ENCODE measurements around the gene GPR78.
"Not testable (repeated sequence)": the region's sequence is repeated elsewhere in the genome, so short reads cannot be mapped to it uniquely, and the experiment has no call there.

GPR78 gene

GRCh38 chr4:8618421-8618820 lies 38.2 kb downstream of the GPR78 start:
- DNase-seq, result no peak

GRCh38 chr4:8618961-8619720 lies 38.9 kb downstream of the GPR78 start:
- DNase-seq, result no peak

GRCh38 chr4:8621135-8621534 lies 40.9 kb downstream of the GPR78 start:
- not testable (repeated sequence) for DNase-seq

GRCh38 chr4:8624601-8625272 lies 44.5 kb downstream of the GPR78 start:
- not testable (repeated sequence) for DNase-seq

DNA sequence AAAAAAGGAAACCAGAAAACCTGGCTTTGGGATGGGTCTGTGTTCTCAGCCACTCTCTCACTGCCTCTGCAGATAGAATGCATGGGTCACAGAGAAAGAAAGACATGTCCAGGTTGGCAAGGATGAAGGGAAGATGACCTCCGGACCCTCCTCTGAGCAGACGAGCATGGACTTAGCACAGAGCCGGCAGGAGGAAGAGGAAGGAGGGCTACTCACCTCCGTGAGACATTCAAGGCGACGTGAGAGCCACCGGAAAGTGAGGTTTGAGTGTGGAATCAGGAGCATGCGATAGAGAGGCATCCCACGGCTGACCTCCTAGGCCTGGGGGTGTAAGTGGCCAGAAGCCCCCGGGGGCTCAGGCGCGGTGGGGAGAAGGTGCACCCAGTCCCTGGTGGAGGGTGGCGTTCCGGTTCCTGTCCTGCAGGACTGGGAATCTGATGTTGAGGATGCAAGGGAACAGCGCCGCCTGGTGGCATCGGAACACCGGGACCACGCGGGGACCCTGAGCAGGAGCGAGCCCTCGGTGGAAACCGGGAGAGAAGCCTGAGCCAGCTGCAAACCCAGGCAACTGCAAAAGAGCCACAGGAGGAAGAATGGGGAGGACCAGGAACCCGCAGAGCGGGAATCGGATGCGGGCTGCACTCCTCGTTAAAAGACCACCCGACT lies 50.2 kb downstream of the GPR78 start:
- DNase-seq, result not testable (repeated sequence)

GRCh38 chr4:8631896-8632295 lies 51.7 kb downstream of the GPR78 start:
- not testable (repeated sequence) for DNase-seq

DNA sequence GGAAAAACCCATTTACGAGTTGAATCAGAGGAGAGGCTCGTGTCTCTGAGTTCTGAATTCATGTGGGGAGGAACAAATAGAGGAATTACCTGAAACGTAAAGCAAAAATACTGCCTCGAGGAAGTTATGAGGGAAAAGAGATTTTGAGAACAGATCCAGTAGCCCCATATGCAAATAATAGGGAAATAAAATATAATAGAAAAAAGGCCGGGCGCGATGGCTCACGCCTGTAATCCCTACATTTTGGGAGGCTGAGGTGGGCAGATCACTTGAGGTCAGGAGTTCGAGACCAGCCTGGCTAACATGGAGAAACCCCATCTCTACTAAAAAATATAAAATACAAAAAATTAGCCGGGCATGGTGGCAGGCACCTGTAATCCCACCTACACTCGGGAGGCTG lies 54.6 kb downstream of the GPR78 start:
- not testable (repeated sequence) for DNase-seq

GRCh38 chr4:8635897-8636554 lies 55.8 kb downstream of the GPR78 start:
- not testable (repeated sequence) for DNase-seq
